ENCODE results near the gene FGF11. TPM values are rescaled to one million over a fixed set of nuclear protein-coding genes. Genes with fewer than 3 reads are reported as not detected.
A peak's percentile ranks its signal among the peaks of the same experiment; 100 is the strongest.

The FGF11 gene
- total RNA-seq, 2 experiments from 2014 or later = 16.6 to 18.8 TPM

DNA sequence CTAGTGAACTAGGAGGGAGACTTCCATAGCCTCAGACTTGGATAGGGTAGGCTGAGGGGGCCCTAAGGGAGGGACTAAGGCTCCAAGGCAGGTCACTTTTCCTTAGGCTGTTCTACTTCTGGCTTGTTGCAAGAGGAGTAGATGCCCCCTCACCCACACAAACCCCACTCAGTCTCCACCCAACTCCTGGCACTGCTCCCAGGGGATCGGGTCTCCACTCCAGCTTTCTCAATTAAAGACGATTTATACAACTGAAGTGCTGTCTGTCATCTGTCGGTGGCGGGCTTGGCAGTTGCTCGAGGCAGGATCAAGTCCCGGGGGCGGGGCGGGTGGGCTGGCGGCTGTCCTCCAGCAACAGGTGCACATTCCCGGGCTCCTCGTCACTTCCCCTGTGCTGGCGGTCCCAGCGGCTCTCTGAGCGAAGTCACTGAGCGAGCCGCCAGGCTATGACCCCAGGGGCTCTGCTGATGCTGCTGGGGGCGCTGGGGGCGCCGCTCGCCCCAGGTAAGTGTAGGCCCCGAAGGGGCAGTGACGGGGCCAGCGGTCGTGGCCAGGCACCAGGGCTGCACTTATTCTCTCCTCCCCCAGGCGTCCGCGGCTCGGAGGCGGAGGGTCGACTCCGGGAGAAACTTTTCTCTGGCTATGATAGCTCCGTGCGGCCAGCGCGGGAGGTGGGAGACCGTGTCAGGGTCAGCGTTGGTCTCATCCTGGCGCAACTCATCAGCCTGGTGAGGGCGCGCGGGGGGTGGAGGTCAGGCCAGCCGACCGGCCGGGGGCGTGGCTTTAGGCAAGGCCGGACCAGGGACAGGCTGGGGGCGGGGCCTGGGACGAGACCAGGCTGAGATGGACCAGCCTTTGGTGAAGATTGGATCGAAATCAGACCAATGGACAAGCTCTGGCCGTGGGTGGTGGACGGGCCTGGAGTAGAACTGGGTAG lies 5.6 kb downstream of the FGF11 start, which contains the start of gene CHRNB1:
Gene CHRNB1, plus strand, starts transcription at position 380 of the 937 bp plus-strand sequence. Its CDS starts 67 bp downstream, at position 447.
- peaks cover 25% of the 10 kb centered on the region for H3K36me3 Mint-ChIP-seq (ENCODE audit: low read depth)
- peaks cover 30% of the 10 kb centered on the region for H3K4me1 Mint-ChIP-seq (ENCODE audit: low read depth)
- H3K27me3 Mint-ChIP-seq (ENCODE audit: low read depth) = peaks cover 28% of the 10 kb centered on the region
- DNase-seq = peak; percentile 37
- peak; percentile 17 for ATAC-seq
- peak within 1 kb of the TSS; percentile 61 for H3K27ac Mint-ChIP-seq
- CTCF ChIA-PET = interaction anchor here (0.6 to 5.3 kb wide), 12 partner anchors 9 to 177 kb away, joined by 3 to 50 read pairs (median 6); partner anchors contain the start of genes SENP3, TMEM102 and TNFSF13
- POLR2A ChIA-PET = interaction anchor here (0.5 to 4.6 kb wide), 9 partner anchors 8 to 139 kb away, joined by 3 to 21 read pairs (median 5); partner anchors contain the start of genes MPDU1, POLR2A and ZBTB4
- H3K9me3 Mint-ChIP-seq (ENCODE audit: insufficient read depth) = no peaks in the 10 kb centered on the region
- H3K4me3 Mint-ChIP-seq = peak within 1 kb of the TSS; percentile 63

DNA sequence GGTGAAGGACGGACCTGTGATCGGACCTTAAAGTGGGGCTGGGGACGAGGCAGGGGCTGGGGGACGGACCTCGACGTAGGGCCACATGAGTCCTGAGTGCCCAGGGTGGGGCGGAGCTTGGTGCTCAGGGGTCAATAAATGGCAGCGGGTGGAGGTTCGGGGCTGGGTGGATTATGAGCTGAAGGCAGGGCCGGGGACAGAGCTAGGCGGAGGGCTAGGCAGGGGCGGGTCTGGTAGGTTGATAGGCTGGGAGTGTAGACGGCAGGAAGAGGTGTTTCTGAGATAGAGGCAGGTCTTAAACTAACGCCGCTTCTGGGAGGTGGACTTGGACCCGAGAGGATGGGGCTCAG lies 6.3 kb downstream of the FGF11 start:
- Mint-ChIP-seq H3K4me3 (peak overlapping the region; percentile 63), H3K9me3 (ENCODE audit: insufficient read depth) (no peaks in the 10 kb centered on the region), H3K27me3 (ENCODE audit: low read depth) (peaks cover 25% of the 10 kb centered on the region), H3K4me1 (ENCODE audit: low read depth) (peaks cover 24% of the 10 kb centered on the region), H3K36me3 (ENCODE audit: low read depth) (peaks cover 26% of the 10 kb centered on the region), H3K27ac (peak overlapping the region; percentile 61)
- ChIA-PET POLR2A (interaction anchor here (0.6 to 4.6 kb wide), 5 partner anchors 9 to 89 kb away, joined by 3 to 21 read pairs (median 5); partner anchors contain the start of gene POLR2A), CTCF (interaction anchor here (0.6 to 5.3 kb wide), 8 partner anchors 9 to 178 kb away, joined by 3 to 50 read pairs (median 6); partner anchors contain the start of genes SENP3 and TMEM102)
- peak; percentile 70 for DNase-seq
- peak; percentile 90 for ATAC-seq

DNA sequence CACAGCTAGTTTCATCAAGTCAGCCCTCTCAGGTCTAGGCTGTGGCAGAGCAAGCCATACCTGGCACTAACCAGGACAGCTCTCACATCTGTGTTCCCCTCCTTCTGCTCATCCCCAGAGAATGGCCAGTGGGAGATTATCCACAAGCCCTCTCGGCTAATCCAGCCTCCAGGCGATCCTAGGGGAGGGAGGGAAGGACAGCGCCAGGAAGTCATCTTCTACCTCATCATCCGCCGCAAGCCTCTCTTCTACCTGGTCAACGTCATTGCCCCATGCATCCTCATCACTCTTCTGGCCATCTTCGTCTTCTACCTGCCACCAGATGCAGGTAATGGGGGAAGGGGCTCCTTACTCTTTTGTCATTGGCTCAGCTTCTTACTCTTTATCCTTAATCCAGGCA lies 9.1 kb downstream of the FGF11 start:
- CTCF ChIA-PET = interaction anchor here (5.3 kb wide), 1 partner anchor 12 kb away, joined by 50 read pairs; the partner anchor contains the start of gene TMEM102
- peaks cover 28% of the 10 kb centered on the region for H3K36me3 Mint-ChIP-seq (ENCODE audit: low read depth)
- no peaks in the 10 kb centered on the region for H3K9me3 Mint-ChIP-seq (ENCODE audit: insufficient read depth)
- no peak overlapping the region for H3K27ac Mint-ChIP-seq
- DNase-seq (no peak), ATAC-seq (no peak)
- H3K27me3 Mint-ChIP-seq (ENCODE audit: low read depth) = peaks cover 19% of the 10 kb centered on the region
- peaks cover 24% of the 10 kb centered on the region for H3K4me1 Mint-ChIP-seq (ENCODE audit: low read depth)
- POLR2A ChIA-PET = interaction anchor here (1.2 kb wide), 1 partner anchor 35 kb away, joined by 5 read pairs; the partner anchor contains the start of gene POLR2A
- no peak overlapping the region for H3K4me3 Mint-ChIP-seq

DNA sequence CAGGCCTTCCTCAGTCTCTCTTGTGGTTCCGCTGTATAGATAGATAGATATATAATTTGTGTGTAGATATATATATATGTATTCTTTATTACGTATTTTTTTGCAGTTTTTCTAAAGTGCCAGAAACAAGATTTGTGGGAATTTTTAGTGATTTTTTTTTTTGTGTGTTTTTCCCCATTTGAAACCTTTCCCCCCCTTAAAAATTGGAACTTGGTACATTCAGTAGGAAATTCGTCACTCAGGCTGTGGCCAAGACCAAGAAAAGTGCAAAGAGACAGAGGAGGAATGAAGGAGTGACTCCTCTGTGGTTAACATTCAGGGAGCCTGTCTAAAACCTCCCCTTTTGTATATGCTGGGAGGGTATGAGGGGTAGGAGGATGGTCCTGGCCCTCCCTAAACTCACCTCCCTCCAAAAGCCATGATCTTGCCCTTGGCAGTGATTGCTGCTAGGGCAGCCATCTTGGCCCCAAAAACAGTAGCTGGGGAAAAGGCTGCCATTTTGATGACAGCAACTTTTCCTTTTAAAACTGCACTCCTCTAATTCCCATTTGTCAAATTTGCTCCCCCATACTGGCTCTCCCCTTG lies 20.7 kb downstream of the FGF11 start:
- ChIA-PET CTCF (interaction anchor here (1.3 kb wide), 1 partner anchor 42 kb away, joined by 4 read pairs; no protein-coding TSS in a partner anchor), POLR2A (interaction anchor here (3.6 kb wide), 1 partner anchor 25 kb away, joined by 19 read pairs; the partner anchor contains the start of gene POLR2A)
- Mint-ChIP-seq H3K27me3 (ENCODE audit: low read depth) (no peaks in the 10 kb centered on the region), H3K27ac (no peak overlapping the region), H3K36me3 (ENCODE audit: low read depth) (peaks cover 44% of the 10 kb centered on the region), H3K4me3 (no peak overlapping the region), H3K9me3 (ENCODE audit: insufficient read depth) (no peaks in the 10 kb centered on the region), H3K4me1 (ENCODE audit: low read depth) (peaks cover 27% of the 10 kb centered on the region)
- DNase-seq = no peak
- no peak for ATAC-seq

DNA sequence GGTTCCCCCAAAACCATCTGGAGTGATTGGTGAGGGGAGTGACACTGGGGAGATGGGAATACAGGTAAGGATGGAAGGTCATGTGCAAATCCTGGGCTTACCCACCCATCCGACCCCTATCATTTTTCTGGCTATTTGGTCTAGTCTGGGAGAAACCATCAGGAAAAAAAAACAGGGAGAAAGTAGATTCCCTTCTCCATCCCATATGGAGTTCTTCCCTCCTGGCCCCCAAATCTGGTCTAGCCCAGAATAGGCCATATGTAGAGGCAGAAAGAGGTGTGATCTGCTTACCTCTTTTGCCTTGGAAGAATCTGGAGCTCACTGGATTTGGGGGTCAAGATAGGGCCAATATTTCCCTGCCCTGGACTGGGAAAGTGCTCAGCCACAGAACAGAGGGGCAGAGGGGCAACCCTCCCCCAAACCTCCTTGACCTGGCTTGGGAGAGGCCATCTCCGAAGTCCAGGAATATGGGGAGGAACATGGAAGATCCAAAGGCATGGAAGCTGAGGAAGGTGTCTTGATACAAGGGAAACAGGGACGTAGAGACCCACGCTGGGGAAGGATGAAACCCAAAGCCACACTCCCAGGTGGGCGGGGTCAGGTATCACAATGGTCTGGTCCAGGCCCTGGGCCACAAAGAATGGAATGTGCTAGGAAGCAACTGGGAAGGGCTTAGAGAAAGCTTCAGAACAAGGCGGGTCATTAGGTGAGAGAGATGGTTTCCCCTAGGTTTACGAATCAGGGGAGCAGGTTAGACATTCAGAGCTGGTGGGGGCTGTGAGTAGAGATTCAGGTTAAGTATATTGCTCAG lies 21.7 kb downstream of the FGF11 start:
- DNase-seq = no peak
- peaks cover 24% of the 10 kb centered on the region for H3K4me1 Mint-ChIP-seq (ENCODE audit: low read depth)
- no peak overlapping the region for H3K4me3 Mint-ChIP-seq
- no peaks in the 10 kb centered on the region for H3K27me3 Mint-ChIP-seq (ENCODE audit: low read depth)
- ChIA-PET CTCF (interaction anchor here (1.3 to 1.6 kb wide), 2 partner anchors 19 to 41 kb away, joined by 3 to 4 read pairs; partner anchors contain the start of gene ZBTB4), POLR2A (interaction anchor here (1.9 to 3.6 kb wide), 2 partner anchors 19 to 24 kb away, joined by 5 to 19 read pairs; partner anchors contain the start of genes POLR2A and ZBTB4)
- H3K36me3 Mint-ChIP-seq (ENCODE audit: low read depth) = peaks cover 43% of the 10 kb centered on the region
- no peak overlapping the region for H3K27ac Mint-ChIP-seq
- H3K9me3 Mint-ChIP-seq (ENCODE audit: insufficient read depth) = no peaks in the 10 kb centered on the region
- no peak for ATAC-seq

DNA sequence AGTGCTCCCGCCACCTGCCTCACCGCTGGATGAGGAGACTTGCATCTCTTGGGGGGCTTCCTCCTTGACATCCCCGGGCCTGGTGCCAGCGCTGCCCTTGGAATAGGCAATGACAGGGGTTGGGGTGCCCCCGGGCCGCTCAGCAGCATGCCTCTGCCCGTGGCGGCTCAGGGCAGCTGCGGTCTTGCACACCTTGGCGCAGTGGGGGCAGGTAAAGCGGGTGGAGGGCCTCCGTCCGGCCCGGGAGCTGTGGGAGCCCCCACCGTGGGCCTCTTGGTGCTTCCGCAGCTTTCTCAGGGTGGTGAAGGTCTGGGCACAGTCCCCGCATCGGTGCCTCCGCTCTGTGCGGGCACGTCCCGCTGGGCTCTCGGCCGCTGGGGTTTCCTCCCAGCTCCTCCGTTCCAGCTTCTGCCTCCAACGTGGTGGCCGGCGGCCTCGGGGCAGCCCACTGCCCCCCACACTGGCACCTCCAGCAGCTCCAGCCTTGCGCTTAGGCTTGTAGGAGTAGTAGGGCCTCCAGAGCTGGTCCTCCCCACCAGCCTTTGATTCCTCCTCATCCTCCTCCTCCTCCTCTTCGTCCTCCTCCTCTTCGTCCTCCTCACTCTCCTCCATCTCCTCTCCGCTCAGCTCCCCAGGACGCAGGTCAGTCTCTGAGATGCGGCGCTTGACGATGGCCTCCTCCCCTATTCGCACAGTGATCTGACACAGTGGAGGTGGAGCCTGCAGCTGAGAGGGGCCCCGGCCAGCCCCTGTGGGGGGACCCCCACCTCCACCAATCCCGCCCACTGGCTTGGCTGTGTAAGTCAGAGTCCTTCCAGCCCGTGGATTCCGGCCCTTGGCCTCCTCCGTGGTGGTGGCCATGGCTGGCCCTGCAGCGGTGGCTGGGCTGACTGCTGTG lies 23.4 kb downstream of the FGF11 start:
- no peaks in the 10 kb centered on the region for H3K9me3 Mint-ChIP-seq (ENCODE audit: insufficient read depth)
- DNase-seq (no peak), ATAC-seq (no peak)
- H3K36me3 Mint-ChIP-seq (ENCODE audit: low read depth) = peaks cover 46% of the 10 kb centered on the region
- no peak overlapping the region for H3K4me3 Mint-ChIP-seq
- peaks cover 26% of the 10 kb centered on the region for H3K4me1 Mint-ChIP-seq (ENCODE audit: low read depth)
- no peak overlapping the region for H3K27ac Mint-ChIP-seq
- POLR2A ChIA-PET = interaction anchor here (0.6 to 3.6 kb wide), 5 partner anchors 13 to 268 kb away, joined by 3 to 19 read pairs (median 4); partner anchors contain the start of genes POLR2A and ZBTB4
- H3K27me3 Mint-ChIP-seq (ENCODE audit: low read depth) = no peaks in the 10 kb centered on the region
- CTCF ChIA-PET = interaction anchor here (1.6 kb wide), 1 partner anchor 17 kb away, joined by 3 read pairs; the partner anchor contains the start of gene ZBTB4

DNA sequence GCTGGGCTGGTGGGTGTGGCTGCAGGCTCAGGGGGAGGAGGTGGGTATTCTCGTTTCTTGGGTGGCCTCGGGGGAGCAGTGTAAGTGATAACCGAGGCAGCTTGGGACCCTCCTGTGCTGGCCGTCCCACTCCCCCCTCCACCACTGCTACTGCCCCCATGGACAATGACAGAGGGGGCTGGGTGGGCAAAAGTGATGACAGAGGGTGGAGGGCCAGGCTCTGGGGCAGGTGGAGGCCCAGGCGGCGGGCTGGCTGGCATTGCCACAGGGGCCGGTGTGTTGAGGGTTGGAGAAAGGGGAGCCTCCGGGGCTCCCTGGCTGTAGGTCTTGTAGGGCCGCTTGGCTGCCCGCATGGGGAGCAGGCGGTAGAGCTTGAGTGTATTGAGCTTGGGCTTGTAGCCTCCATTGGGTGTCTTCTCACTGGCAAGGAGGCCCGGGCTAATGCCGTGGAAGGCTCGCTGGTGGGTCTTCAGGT lies 24.1 kb downstream of the FGF11 start:
- peaks cover 45% of the 10 kb centered on the region for H3K36me3 Mint-ChIP-seq (ENCODE audit: low read depth)
- ChIA-PET CTCF (no interaction called here), POLR2A (interaction anchor here (1.0 to 3.6 kb wide), 2 partner anchors 12 to 21 kb away, joined by 4 to 19 read pairs; partner anchors contain the start of gene POLR2A)
- DNase-seq = no peak
- no peaks in the 10 kb centered on the region for H3K27me3 Mint-ChIP-seq (ENCODE audit: low read depth)
- H3K9me3 Mint-ChIP-seq (ENCODE audit: insufficient read depth) = no peaks in the 10 kb centered on the region
- H3K4me1 Mint-ChIP-seq (ENCODE audit: low read depth) = peaks cover 26% of the 10 kb centered on the region
- H3K27ac Mint-ChIP-seq = no peak overlapping the region
- no peak for ATAC-seq
- H3K4me3 Mint-ChIP-seq = no peak overlapping the region

DNA sequence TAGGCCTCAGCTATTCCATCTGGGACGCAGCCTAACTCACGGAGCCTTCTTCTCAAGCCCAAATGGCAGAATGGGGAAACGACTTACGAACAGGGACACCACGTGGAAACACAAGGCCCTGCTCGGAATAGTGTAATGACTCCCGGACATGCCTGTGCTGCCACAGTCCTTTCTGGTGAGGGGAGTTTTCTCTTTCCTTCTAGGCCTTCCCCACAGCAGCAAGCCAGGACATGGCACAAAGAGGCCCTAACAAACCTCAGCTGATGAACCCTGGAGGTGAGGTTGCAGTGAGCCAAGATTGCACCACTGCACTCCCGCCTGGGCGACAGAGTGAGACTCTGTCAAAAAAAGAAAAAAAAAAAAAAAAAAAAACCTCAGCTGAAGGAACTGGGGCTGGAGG lies 24.8 kb downstream of the FGF11 start:
- peaks cover 38% of the 10 kb centered on the region for H3K36me3 Mint-ChIP-seq (ENCODE audit: low read depth)
- CTCF ChIA-PET = interaction anchor here (0.9 kb wide), 1 partner anchor 18 kb away, joined by 7 read pairs; no protein-coding TSS in a partner anchor
- no peak overlapping the region for H3K27ac Mint-ChIP-seq
- no peak for ATAC-seq
- POLR2A ChIA-PET = interaction anchor here (3.6 kb wide), 1 partner anchor 21 kb away, joined by 19 read pairs; the partner anchor contains the start of gene POLR2A
- peaks cover 27% of the 10 kb centered on the region for H3K4me1 Mint-ChIP-seq (ENCODE audit: low read depth)
- no peaks in the 10 kb centered on the region for H3K27me3 Mint-ChIP-seq (ENCODE audit: low read depth)
- DNase-seq = no peak
- H3K9me3 Mint-ChIP-seq (ENCODE audit: insufficient read depth) = no peaks in the 10 kb centered on the region
- H3K4me3 Mint-ChIP-seq = no peak overlapping the region

DNA sequence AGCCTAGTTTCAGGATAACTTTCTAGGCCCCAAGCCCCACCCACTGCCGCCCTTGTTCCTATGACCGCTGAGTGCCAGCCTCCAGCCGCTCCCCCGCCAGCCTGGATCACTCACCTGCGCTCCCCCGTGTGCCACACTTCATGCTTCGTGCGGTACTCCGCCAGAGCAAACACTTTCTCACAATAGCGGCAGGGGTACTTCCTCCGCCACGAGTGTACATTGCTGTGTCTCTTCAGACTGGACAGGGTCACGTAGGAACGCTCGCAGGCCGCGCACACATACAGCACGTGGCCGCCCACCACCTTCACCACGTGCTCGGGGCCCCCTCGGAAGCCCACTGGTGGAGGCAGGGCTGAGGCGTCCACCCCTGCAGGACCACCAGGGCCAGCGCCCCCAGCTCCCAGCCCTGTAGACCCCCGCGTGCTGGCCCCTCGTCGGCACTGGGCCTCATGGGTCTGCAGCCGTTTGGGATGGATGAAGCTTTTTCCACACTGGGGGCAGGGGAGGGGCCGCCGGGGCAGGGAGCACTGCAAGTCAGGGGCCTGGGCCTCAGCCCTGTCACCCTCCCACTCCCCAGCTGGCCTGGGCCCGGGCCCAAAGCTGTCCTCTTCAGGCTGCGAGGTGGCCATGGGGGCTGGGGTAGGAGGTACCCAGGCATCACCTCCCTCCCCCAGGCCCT lies 26.4 kb downstream of the FGF11 start:
- CTCF ChIA-PET = no interaction called here
- Mint-ChIP-seq H3K36me3 (ENCODE audit: low read depth) (peaks cover 26% of the 10 kb centered on the region), H3K9me3 (ENCODE audit: insufficient read depth) (no peaks in the 10 kb centered on the region), H3K4me3 (no peak overlapping the region), H3K4me1 (ENCODE audit: low read depth) (peaks cover 20% of the 10 kb centered on the region), H3K27me3 (ENCODE audit: low read depth) (no peaks in the 10 kb centered on the region), H3K27ac (no peak overlapping the region)
- ATAC-seq (no peak), DNase-seq (no peak)
- POLR2A ChIA-PET = interaction anchor here (0.6 to 2.1 kb wide), 4 partner anchors 11 to 19 kb away, joined by 3 to 10 read pairs (median 7); partner anchors contain the start of genes POLR2A and ZBTB4

All from activated CD8-positive, alpha-beta T cell treated with anti-CD3 and anti-CD28 coated beads, Interleukin-2, amount 10 ng/mL, durations not matched to agents 7 days and 5 days (primary cell).